Heart left ventricle (tissue), 13 donors: ENCODE measurements around the gene PAN3.

Experiments used
- POLR2A ChIP-seq, 2 donors: fragments of 450-650 bp; IDR thresholded peaks; one replicate each; pipeline ENCODE4 v1.6.1; 2017; ENCODE audit warnings: antibody characterized with exemption in 2 of 2, mild to moderate bottlenecking in 2 of 2, moderate library complexity in 2 of 2
- TF ChIP-seq, protein P1 (sequence below), 12 donors: fragments of 200-600 bp; sonication (generic) in 4 of 12; IDR thresholded peaks; one replicate each; pipeline versions ENCODE4 v1.5.0 to v1.8.0; 2018 to 2022; ENCODE audit warnings: antibody characterized with exemption in 12 of 12, mild to moderate bottlenecking in 5 of 12
- donor health status: ischemic (EF 13 %, LVEDD 7.1; RV severe dilation, severe dysfunction).
- donor health status: DM: no; HTN: yes; CAD: no.
- donor health status: DM: no; HTN: no; CAD: no.
- donor health status: ischemic (EF 25% LVEDD 6.9; RV normal size, moderate dysfunction).
- donor health status: ischemic (EF 25% LVEDD 5.7; RV mildly dilated, moderate dysfunction).
- donor health status: ischemic (EF 35%, LVEDD 5.7; RV mildly dilated, moderate dysfunction).
- donor health status: nonischemic (EF 11% LVEDD 7.7; RV severe dilation, severe dysfunction).
- donor health status: DM: yes; HTN: yes; CAD: no.
- donor health status: PGD.
- donor health status: ischemic (EF 29% LVEDD 5.4; RV normal size, mild dysfunction).
- donor health status: nonischemic (EF 23%, LVEDD 6.1; RV moderate dilation, normal function).

DNA sequence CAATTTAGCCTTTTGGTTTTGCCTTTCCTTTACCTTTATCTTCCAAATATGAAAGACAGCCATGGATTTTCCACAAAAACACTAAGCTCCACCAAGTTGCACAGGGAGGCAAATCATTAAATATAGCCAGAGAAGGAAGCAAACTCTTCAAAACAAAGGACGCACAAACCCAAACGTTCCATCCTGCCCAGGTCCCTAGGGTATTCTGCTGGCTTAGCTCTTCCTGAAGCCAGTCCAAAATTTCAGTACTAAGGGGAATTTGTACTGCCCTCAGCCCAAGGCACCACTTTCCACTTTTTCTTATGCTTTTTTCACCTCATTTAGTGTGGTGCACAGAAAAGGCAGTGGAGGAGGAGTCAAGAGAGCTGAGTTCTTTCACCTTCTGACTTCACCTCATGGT lies 186.7 kb downstream of the PAN3 start:
- TF ChIP-seq, protein P1, sequence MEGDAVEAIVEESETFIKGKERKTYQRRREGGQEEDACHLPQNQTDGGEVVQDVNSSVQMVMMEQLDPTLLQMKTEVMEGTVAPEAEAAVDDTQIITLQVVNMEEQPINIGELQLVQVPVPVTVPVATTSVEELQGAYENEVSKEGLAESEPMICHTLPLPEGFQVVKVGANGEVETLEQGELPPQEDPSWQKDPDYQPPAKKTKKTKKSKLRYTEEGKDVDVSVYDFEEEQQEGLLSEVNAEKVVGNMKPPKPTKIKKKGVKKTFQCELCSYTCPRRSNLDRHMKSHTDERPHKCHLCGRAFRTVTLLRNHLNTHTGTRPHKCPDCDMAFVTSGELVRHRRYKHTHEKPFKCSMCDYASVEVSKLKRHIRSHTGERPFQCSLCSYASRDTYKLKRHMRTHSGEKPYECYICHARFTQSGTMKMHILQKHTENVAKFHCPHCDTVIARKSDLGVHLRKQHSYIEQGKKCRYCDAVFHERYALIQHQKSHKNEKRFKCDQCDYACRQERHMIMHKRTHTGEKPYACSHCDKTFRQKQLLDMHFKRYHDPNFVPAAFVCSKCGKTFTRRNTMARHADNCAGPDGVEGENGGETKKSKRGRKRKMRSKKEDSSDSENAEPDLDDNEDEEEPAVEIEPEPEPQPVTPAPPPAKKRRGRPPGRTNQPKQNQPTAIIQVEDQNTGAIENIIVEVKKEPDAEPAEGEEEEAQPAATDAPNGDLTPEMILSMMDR (IDR thresholded peaks at IDR 0.05): no peak
- TF ChIP-seq POLR2A (IDR thresholded peaks at IDR 0.05): no peak
